B cell (primary cell): ENCODE data around the gene HDAC1. TPM values are rescaled to one million over a fixed set of nuclear protein-coding genes. Genes with fewer than 3 reads are reported as not detected.

ENCODE experiments used
- ATAC-seq: fragments of 200-7000 bp; cut with Tn5 transposase; one replicate; pipeline ENCODE4 v1.10.0; 2021; ENCODE audit warnings: low read depth, mild to moderate bottlenecking, moderate number of reproducible peaks, moderate library complexity
- CTCF ChIA-PET: fragments of 350-600 bp; sonication (Branson Sonifier 250); formaldehyde crosslinking; loops from one replicate; lab custom pipeline; 2021; ENCODE audit warnings: antibody characterized with exemption, inconsistent platforms; lab: Charles Lee
- POLR2A ChIA-PET: fragments of 350-600 bp; sonication (Branson Sonifier 250); formaldehyde crosslinking; loops from one replicate; lab custom pipeline; 2021; ENCODE audit warnings: antibody characterized with exemption; lab: Charles Lee
- DNase-seq: peaks from one replicate; pipeline ENCODE4 v3.0.0; 2013
- H2AFZ ChIP-seq: 2 replicates; pipeline ENCODE4 v1.6.1; 2012; ENCODE audit warnings: mild to moderate bottlenecking, low read depth, low read length; ENCODE audit not compliant: insufficient read depth, poor library complexity, severe bottlenecking
- H3K27ac ChIP-seq, 2 donors: 1 replicate in 1 of 2; 2 replicates in 1 of 2; pipeline ENCODE4 v1.5.1; 2012 to 2013; ENCODE audit warnings: low read length in 2 of 2, mild to moderate bottlenecking in 2 of 2, moderate library complexity in 1 of 2
- H3K27me3 ChIP-seq, 4 experiments: fragments of 200-600 bp in 1 of 4; sonication (generic) in 1 of 4; replicated peaks in 1 of 4; 1 replicate in 2 of 4; 2 replicates in 2 of 4; pipeline versions ENCODE4 v1.6.1 to v1.7.0; 2013 to 2016; ENCODE audit warnings: low read length in 3 of 4, mild to moderate bottlenecking in 2 of 4, mixed read lengths in 1 of 4, moderate library complexity in 1 of 4; ENCODE audit not compliant: insufficient read depth in 4 of 4, control insufficient read depth in 3 of 4; ENCODE audit errors: control extremely low read depth in 1 of 4
- H3K36me3 ChIP-seq, 2 experiments: replicated peaks in 1 of 2; 1 replicate in 1 of 2; 2 replicates in 1 of 2; pipeline versions ENCODE4 v1.6.1 to v1.7.1; 2013; ENCODE audit warnings: low read length in 1 of 2; ENCODE audit not compliant: insufficient read depth in 2 of 2, control insufficient read depth in 1 of 2; ENCODE audit errors: control extremely low read depth in 1 of 2, extremely low read depth in 1 of 2
- H3K4me1 ChIP-seq, 2 donors: fragments of 200-600 bp in 1 of 2; sonication (generic) in 1 of 2; 1 replicate in 1 of 2; 2 replicates in 1 of 2; pipeline versions ENCODE4 v1.5.1 to v1.6.1; 2013 to 2017; ENCODE audit warnings: low read length in 2 of 2; ENCODE audit not compliant: control insufficient read depth in 2 of 2, insufficient read depth in 2 of 2
- H3K4me2 ChIP-seq: replicated peaks from 2 replicates; pipeline ENCODE3; 2012; ENCODE audit warnings: mild to moderate bottlenecking, low read depth, low read length; ENCODE audit not compliant: poor library complexity, severe bottlenecking
- H3K4me3 ChIP-seq, 5 experiments: fragments of 200-600 bp in 1 of 5; sonication (generic) in 1 of 5; 1 replicate in 3 of 5; 2 replicates in 2 of 5; pipeline versions ENCODE4 v1.5.1 to v1.7.0; 2011 to 2016; ENCODE audit warnings: low read length in 4 of 5, mild to moderate bottlenecking in 4 of 5, low read depth in 2 of 5, control low read depth in 1 of 5, moderate library complexity in 1 of 5; ENCODE audit not compliant: insufficient read depth in 1 of 5; ENCODE audit errors: control extremely low read depth in 1 of 5, extremely low read depth in 1 of 5
- H3K79me2 ChIP-seq: fragments of 200-600 bp; sonication (generic); one replicate; pipeline ENCODE4 v1.6.0; 2016; ENCODE audit warnings: low read length; ENCODE audit not compliant: control insufficient read depth, insufficient read depth
- H3K9ac ChIP-seq: fragments of 200-600 bp; sonication (generic); 2 replicates; pipeline ENCODE4 v1.6.1; 2017; ENCODE audit warnings: mild to moderate bottlenecking, low read length, moderate library complexity
- H3K9me3 ChIP-seq, 3 donors: one replicate each; pipeline versions ENCODE4 v1.6.1 to v1.7.1; 2013; ENCODE audit warnings: low read length in 2 of 3; ENCODE audit not compliant: control insufficient read depth in 2 of 3, insufficient read depth in 1 of 3; ENCODE audit errors: control extremely low read depth in 1 of 3
- H4K20me1 ChIP-seq: 2 replicates; pipeline ENCODE4 v1.6.0; 2012; ENCODE audit warnings: mild to moderate bottlenecking, low read length; ENCODE audit not compliant: insufficient read depth, control insufficient read depth, poor library complexity, severe bottlenecking
- H3K27ac Mint-ChIP-seq: one replicate; pipeline ENCODE4 v1.8.0; 2021; ENCODE audit warnings: mixed read lengths
- H3K27me3 Mint-ChIP-seq: one replicate; pipeline ENCODE4 v1.8.0; 2021; ENCODE audit warnings: mixed read lengths
- H3K4me1 Mint-ChIP-seq: one replicate; pipeline ENCODE4 v1.8.0; 2021; ENCODE audit warnings: mixed read lengths
- H3K4me3 Mint-ChIP-seq: one replicate; pipeline ENCODE4 v1.8.0; 2021; ENCODE audit warnings: mixed read lengths
- H3K9me3 Mint-ChIP-seq: one replicate; pipeline ENCODE4 v1.8.0; 2022; ENCODE audit warnings: mixed read lengths; ENCODE audit not compliant: insufficient read depth
- EZH2 ChIP-seq: IDR thresholded peaks from 2 replicates; pipeline ENCODE4 v1.6.1; 2012; ENCODE audit warnings: borderline replicate concordance, low read depth, mild to moderate bottlenecking, moderate library complexity, low read length; ENCODE audit not compliant: insufficient read depth, poor library complexity, severe bottlenecking
- WGBS: methylation state at CpG from one replicate; pipeline ENCODE4 v1.1.5; 2013; ENCODE audit warnings: missing lambda C conversion rate; ENCODE audit not compliant: insufficient coverage; 5-methylcytosine and 5-hydroxymethylcytosine counted together
- intact Hi-C: fragments of 100-400 bp; cut with micrococcal nuclease; formaldehyde crosslinking; loops from one replicate; pipeline ENCODE4 v1.10.0; 2022
- polyA plus RNA-seq: library from polyadenylated mRNA; depleted of rRNA; stranded (reverse); fragments of >200 nt; gene quantifications from 2 replicates; pipeline ENCODE4 v1.2.3, GENCODE V29; 2012
- total RNA-seq, 2 donors: library from RNA; stranded (reverse); fragments of 120-200 nt in 1 of 2; gene quantifications; 1 replicate in 1 of 2; 2 replicates in 1 of 2; pipeline versions ENCODE4 v1.2.3 to v1.2.4, GENCODE V29; 2013 to 2022
- TF ChIP-seq, protein P1 (sequence below): fragments of 200-600 bp; IDR thresholded peaks from one replicate; pipeline ENCODE4 v1.8.0; 2022; ENCODE audit warnings: antibody characterized with exemption, mild to moderate bottlenecking

The HDAC1 gene
- total and polyA plus RNA-seq, 2 donors (not counting 1 experiment from before 2014, with no cell fraction given): 184 to 205 TPM

DNA sequence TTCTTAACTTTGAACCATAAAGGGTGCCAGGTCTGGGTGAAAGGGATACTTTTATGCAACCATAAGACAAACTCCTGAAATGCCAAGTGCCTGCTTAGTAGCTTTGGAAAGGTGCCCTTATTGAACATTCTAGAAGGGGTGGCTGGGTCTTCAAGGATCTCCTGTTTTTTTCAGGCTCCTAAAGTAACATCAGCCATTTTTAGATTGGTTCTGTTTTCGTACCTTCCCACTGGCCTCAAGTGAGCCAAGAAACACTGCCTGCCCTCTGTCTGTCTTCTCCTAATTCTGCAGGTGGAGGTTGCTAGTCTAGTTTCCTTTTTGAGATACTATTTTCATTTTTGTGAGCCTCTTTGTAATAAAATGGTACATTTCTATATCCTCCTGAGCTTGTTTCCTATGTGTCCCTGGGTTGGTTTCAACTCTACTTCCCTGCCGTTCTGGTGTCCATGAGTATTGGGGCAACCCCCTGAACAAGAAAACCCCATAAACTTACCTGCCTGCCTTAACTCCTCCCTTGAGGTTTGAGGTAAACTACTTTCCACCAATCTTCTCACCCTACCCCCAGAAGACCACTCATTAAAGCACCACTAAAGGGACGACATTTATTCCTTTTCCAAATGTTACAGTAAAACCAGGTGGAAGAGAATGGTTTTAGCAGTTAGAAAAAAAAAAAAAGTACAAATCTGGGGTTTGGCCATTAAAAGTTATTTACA, 41.5 kb downstream of the HDAC1 start:
- no peak overlapping the region for H2AFZ ChIP-seq
- Mint-ChIP-seq H3K27me3 (no peaks in the 10 kb centered on the region), H3K9me3 (no peaks in the 10 kb centered on the region), H3K4me3 (peak overlapping the region; percentile 71), H3K27ac (peak overlapping the region; percentile 64), H3K4me1 (peaks cover 46% of the 10 kb centered on the region)
- peaks cover 45% of the 10 kb centered on the region for H4K20me1 ChIP-seq
- no peak overlapping the region for H3K4me3 ChIP-seq
- H3K36me3 ChIP-seq: peaks cover 1 to 55% of the 10 kb centered on the region in 2 experiments
- no peaks in the 10 kb centered on the region for H3K27me3 ChIP-seq
- TF ChIP-seq EZH2: no peak
- TF ChIP-seq, protein P1, sequence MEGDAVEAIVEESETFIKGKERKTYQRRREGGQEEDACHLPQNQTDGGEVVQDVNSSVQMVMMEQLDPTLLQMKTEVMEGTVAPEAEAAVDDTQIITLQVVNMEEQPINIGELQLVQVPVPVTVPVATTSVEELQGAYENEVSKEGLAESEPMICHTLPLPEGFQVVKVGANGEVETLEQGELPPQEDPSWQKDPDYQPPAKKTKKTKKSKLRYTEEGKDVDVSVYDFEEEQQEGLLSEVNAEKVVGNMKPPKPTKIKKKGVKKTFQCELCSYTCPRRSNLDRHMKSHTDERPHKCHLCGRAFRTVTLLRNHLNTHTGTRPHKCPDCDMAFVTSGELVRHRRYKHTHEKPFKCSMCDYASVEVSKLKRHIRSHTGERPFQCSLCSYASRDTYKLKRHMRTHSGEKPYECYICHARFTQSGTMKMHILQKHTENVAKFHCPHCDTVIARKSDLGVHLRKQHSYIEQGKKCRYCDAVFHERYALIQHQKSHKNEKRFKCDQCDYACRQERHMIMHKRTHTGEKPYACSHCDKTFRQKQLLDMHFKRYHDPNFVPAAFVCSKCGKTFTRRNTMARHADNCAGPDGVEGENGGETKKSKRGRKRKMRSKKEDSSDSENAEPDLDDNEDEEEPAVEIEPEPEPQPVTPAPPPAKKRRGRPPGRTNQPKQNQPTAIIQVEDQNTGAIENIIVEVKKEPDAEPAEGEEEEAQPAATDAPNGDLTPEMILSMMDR: no peak
- H3K79me2 ChIP-seq: peaks cover 16% of the 10 kb centered on the region
- intact Hi-C loops: no loop called here
- H3K9ac ChIP-seq: no peak overlapping the region
- ChIA-PET POLR2A (interaction anchor here (0.6 to 1.5 kb wide), 4 partner anchors 11 to 133 kb away, joined by 3 to 8 read pairs (median 3); partner anchors contain the start of genes EIF3I and TMEM234), CTCF (interaction anchor here (0.6 to 6.2 kb wide), 10 partner anchors 9 to 322 kb away, joined by 3 to 71 read pairs (median 6); partner anchors contain the start of gene BSDC1)
- ATAC-seq: no peak
- no peak for DNase-seq
- no peaks in the 10 kb centered on the region for H3K9me3 ChIP-seq
- 50% methylated on average over 1 of the region's 3 CpGs for whole genome bisulfite sequencing
- peaks cover 39 to 41% of the 10 kb centered on the region in 2 donors for H3K4me1 ChIP-seq
- H3K27ac ChIP-seq: peak overlapping the region; percentile 3 to 61
- H3K4me2 ChIP-seq: peak overlapping the region; percentile 89
